Measurements from ENCODE around the gene MED15. TPM values are rescaled to one million over a fixed set of nuclear protein-coding genes. Genes with fewer than 3 reads are reported as not detected.

The MED15 gene
- polyA plus RNA-seq, 2 of the 4 experiments (the other 2 are of a cell fraction) = 10.7 to 29.7 TPM

DNA sequence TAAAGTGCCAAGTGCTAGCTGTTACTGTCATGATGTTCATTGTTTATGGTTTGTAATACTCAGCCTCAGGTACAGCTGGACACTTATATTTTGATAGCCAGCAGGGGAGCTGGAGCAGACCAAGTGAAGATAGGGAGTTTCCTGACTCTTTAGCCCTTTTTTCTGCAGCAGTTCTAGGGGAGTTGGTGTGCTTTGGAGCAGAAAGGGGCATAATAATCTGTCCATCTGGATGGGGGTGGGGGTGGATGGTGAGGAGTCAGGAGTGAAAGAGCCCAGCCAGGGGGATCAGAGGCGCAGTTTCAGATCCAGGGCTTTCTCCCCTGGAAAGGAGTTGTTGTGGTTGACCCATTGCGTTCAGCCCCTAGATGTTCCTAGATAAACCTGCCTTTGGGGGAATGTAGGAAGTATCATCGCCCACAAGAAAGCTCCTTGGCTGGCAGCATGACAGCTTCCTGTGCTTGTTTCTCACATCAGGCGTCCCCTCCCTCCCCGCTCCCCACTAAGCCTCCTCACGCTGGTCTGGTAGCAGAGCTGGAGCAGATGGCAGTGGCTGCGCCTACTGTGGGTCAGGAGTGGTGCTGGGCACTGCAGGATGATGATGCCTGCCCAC is 41.9 kb downstream of the MED15 start:
- FAIRE-seq (no peak), ATAC-seq (no peak; a peak in 1 of 6 replicates), DNase-seq (ENCODE audit: low read depth in 1 of 2, low spot score in 1 of 2) (no peak)
- H3K4me3 ChIP-seq = no peak overlapping the region
- no peak overlapping the region for H3K4me2 ChIP-seq
- ChIA-PET POLR2A (no interaction called here), CTCF (interaction anchor here (0.6 to 1.6 kb wide), 3 partner anchors 7 to 39 kb away, joined by 3 to 5 read pairs (median 4); no protein-coding TSS in a partner anchor)
- no peaks in the 10 kb centered on the region for H3K9me3 ChIP-seq
- peaks cover 12% of the 10 kb centered on the region; the same call in 2 of the 3 replicates for H3K4me1 ChIP-seq
- TF ChIP-seq, protein P1, sequence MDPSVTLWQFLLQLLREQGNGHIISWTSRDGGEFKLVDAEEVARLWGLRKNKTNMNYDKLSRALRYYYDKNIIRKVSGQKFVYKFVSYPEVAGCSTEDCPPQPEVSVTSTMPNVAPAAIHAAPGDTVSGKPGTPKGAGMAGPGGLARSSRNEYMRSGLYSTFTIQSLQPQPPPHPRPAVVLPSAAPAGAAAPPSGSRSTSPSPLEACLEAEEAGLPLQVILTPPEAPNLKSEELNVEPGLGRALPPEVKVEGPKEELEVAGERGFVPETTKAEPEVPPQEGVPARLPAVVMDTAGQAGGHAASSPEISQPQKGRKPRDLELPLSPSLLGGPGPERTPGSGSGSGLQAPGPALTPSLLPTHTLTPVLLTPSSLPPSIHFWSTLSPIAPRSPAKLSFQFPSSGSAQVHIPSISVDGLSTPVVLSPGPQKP (IDR thresholded peaks at IDR 0.05; ENCODE audit: low read depth, low read length) = no peak
- TF ChIP-seq CBX8 (IDR thresholded peaks at IDR 0.05) (no peak), HEYL (CRISPR knock-in tag; IDR thresholded peaks at IDR 0.05) (no peak), FOXS1 (CRISPR knock-in tag; IDR thresholded peaks at IDR 0.05) (no peak), RARB (CRISPR knock-in tag; IDR thresholded peaks at IDR 0.05) (no peak), MAFK (IDR thresholded peaks at IDR 0.05; ENCODE audit: partially characterized antibody) (no peak), ZSCAN20 (CRISPR knock-in tag; IDR thresholded peaks at IDR 0.05) (no peak), ZC3H11A (IDR thresholded peaks at IDR 0.05) (no peak), RNF2 (IDR thresholded peaks at IDR 0.05; ENCODE audit: borderline replicate concordance, low read depth) (no peak), HOXB13 (CRISPR knock-in tag; IDR thresholded peaks at IDR 0.05; ENCODE audit: low read depth) (no peak), PHF8 (IDR thresholded peaks at IDR 0.05; ENCODE audit: borderline replicate concordance, low read depth) (no peak), MAZ (IDR thresholded peaks at IDR 0.05; ENCODE audit: borderline replicate concordance, low read depth, low read length) (no peak), FOSB (CRISPR knock-in tag; IDR thresholded peaks at IDR 0.05) (no peak), JUN (IDR thresholded peaks at IDR 0.05) (no peak), HOXA7 (CRISPR knock-in tag; IDR thresholded peaks at IDR 0.05) (no peak), CEBPB (IDR thresholded peaks at IDR 0.05) (no peak), CBX2 (IDR thresholded peaks at IDR 0.05; ENCODE audit: borderline replicate concordance, low read depth) (no peak), HDAC2 (IDR thresholded peaks at IDR 0.05) (no peak), TFCP2L1 (CRISPR knock-in tag; IDR thresholded peaks at IDR 0.05) (no peak), EP300 (IDR thresholded peaks at IDR 0.05) (no peak)
- H3K27ac ChIP-seq = no peak overlapping the region
- WGBS (ENCODE audit: missing lambda C conversion rate) = 88% methylated on average over 7 of the region's 7 CpGs

- FAIRE-seq (no peak), ATAC-seq (no peak), DNase-seq (ENCODE audit: low read depth in 1 of 2, low spot score in 1 of 2) (no peak)
- TF ChIP-seq FOXS1 (CRISPR knock-in tag; IDR thresholded peaks at IDR 0.05) (no peak), ESRRA (IDR thresholded peaks at IDR 0.05; ENCODE audit: borderline replicate concordance, low read length) (no peak), RAD21 (conservative IDR thresholded peaks at IDR 0.05 in 1 of 2, IDR thresholded peaks at IDR 0.05 in 1 of 2) (no peak), HOXB13 (CRISPR knock-in tag; IDR thresholded peaks at IDR 0.05; ENCODE audit: low read depth) (no peak), REST (IDR thresholded peaks at IDR 0.05) (no peak), SREBF2 (IDR thresholded peaks at IDR 0.05) (no peak), EHF (CRISPR knock-in tag; IDR thresholded peaks at IDR 0.05) (no peak), FOSL2 (IDR thresholded peaks at IDR 0.05) (no peak), FOSL2 (CRISPR knock-in tag; IDR thresholded peaks at IDR 0.05) (no peak)
- Histone ChIP-seq H3K4me1 (peaks cover 12% of the 10 kb centered on the region; the same call in 2 of the 3 replicates), H3K27ac (no peak overlapping the region), H3K9me3 (no peaks in the 10 kb centered on the region), H3K4me2 (no peak overlapping the region), H3K4me3 (no peak overlapping the region)
- ChIA-PET POLR2A (no interaction called here), CTCF (interaction anchor here (1.4 to 1.6 kb wide), 3 partner anchors 8 to 32 kb away, joined by 4 to 8 read pairs (median 5); no protein-coding TSS in a partner anchor)
- 88% methylated on average over 8 of the region's 8 CpGs for WGBS (ENCODE audit: missing lambda C conversion rate)
Observed at GRCh38 chr22:20550057-20550817, 42.8 kb downstream of the MED15 start.

Data from A549 (cell line).